IMR-90 (cell line): ENCODE data around the gene FAM83B. TPM values are rescaled to one million over a fixed set of nuclear protein-coding genes. Genes with fewer than 3 reads are reported as not detected.

ENCODE experiments used
- ATAC-seq: fragments of 200-7000 bp; cut with Tn5 transposase; 2 replicates; pipeline ENCODE4 v1.9.1; 2020; ENCODE audit warnings: low read depth, mild to moderate bottlenecking, moderate library complexity
- BruUV-seq: library from RNA; stranded (reverse); fragments of 400-500 nt; replicated peaks from 2 replicates; lab custom pipeline; 2021; lab: Mats Ljungman, UMichigan
- CTCF ChIA-PET: fragments of 300-600 bp; formaldehyde crosslinking; extraction: SDS; loops from one replicate; lab custom pipeline; 2021; ENCODE audit warnings: antibody characterized with exemption; lab: Yijun Ruan, JAX
- POLR2A ChIA-PET: fragments of 300-600 bp; sonication (Branson Sonifier 250); formaldehyde crosslinking; loops from one replicate; lab custom pipeline; 2022; ENCODE audit warnings: antibody characterized with exemption; ENCODE audit not compliant: unreplicated experiment; lab: Charles Lee
- DNase-seq: peaks from one replicate; pipeline ENCODE4 v3.0.0; 2013
- H2AFZ ChIP-seq: replicated peaks from 2 replicates; pipeline ENCODE3; 2013; ENCODE audit warnings: low read length, mild to moderate bottlenecking; ENCODE audit not compliant: poor library complexity
- H2AK5ac ChIP-seq: 2 replicates; pipeline ENCODE4 v1.6.1; 2013; ENCODE audit warnings: low read depth, low read length, inconsistent platforms
- H2AK9ac ChIP-seq: replicated peaks from 2 replicates; pipeline ENCODE3; 2013; ENCODE audit warnings: mild to moderate bottlenecking, low read depth, low read length, moderate library complexity; ENCODE audit not compliant: poor library complexity
- H2BK120ac ChIP-seq: 2 replicates; pipeline ENCODE4 v1.6.1; 2013; ENCODE audit warnings: low read depth, low read length, inconsistent platforms
- H2BK15ac ChIP-seq: 3 replicates; pipeline ENCODE4 v1.6.1; 2013; ENCODE audit warnings: low read depth, low read length, inconsistent platforms
- H2BK20ac ChIP-seq: 2 replicates; pipeline ENCODE4 v1.6.1; 2013; ENCODE audit warnings: low read depth, mild to moderate bottlenecking, inconsistent platforms, low read length, moderate library complexity
- H2BK5ac ChIP-seq: 2 replicates; pipeline ENCODE4 v1.6.1; 2013; ENCODE audit warnings: mild to moderate bottlenecking, low read depth, low read length, inconsistent platforms; ENCODE audit not compliant: poor library complexity, severe bottlenecking
- H3K14ac ChIP-seq: replicated peaks from 2 replicates; pipeline ENCODE4 v1.6.1; 2013; ENCODE audit warnings: low read depth, low read length, inconsistent platforms
- H3K18ac ChIP-seq: 2 replicates; pipeline ENCODE4 v1.6.1; 2013; ENCODE audit warnings: low read depth, low read length, control low read depth
- H3K23ac ChIP-seq: 2 replicates; pipeline ENCODE4 v1.6.1; 2013; ENCODE audit warnings: low read depth, low read length, inconsistent platforms
- H3K27ac ChIP-seq: 2 replicates; pipeline ENCODE4 v1.5.1; 2013; ENCODE audit warnings: mild to moderate bottlenecking, control low read depth, low read length; ENCODE audit not compliant: insufficient read depth
- H3K27me3 ChIP-seq: 2 replicates; pipeline ENCODE4 v1.6.1; 2013; ENCODE audit warnings: low read length; ENCODE audit not compliant: control insufficient read depth, insufficient read depth
- H3K36me3 ChIP-seq: 2 replicates; pipeline ENCODE4 v1.6.1; 2013; ENCODE audit warnings: low read length, mixed read lengths; ENCODE audit not compliant: control insufficient read depth, insufficient read depth
- H3K4ac ChIP-seq: 2 replicates; pipeline ENCODE4 v1.6.1; 2013; ENCODE audit warnings: low read depth, low read length, inconsistent platforms
- H3K4me1 ChIP-seq: 2 replicates; pipeline ENCODE4 v1.6.1; 2013; ENCODE audit warnings: low read length, mixed read lengths; ENCODE audit not compliant: control insufficient read depth, insufficient read depth
- H3K4me2 ChIP-seq: 2 replicates; pipeline ENCODE4 v1.6.1; 2013; ENCODE audit warnings: low read depth, mild to moderate bottlenecking, control low read depth, low read length, moderate library complexity
- H3K4me3 ChIP-seq: 2 replicates; pipeline ENCODE4 v1.5.1; 2013; ENCODE audit warnings: low read depth, mild to moderate bottlenecking, control low read depth, low read length, moderate library complexity; ENCODE audit not compliant: insufficient read depth
- H3K56ac ChIP-seq: 2 replicates; pipeline ENCODE4 v1.6.1; 2013; ENCODE audit warnings: low read length, inconsistent platforms; ENCODE audit not compliant: insufficient read depth; ENCODE audit errors: extremely low read depth
- H3K79me1 ChIP-seq, 2 experiments: 2 replicates each; pipeline ENCODE4 v1.6.1; 2013; ENCODE audit warnings: low read length in 2 of 2, inconsistent platforms in 1 of 2, low read depth in 1 of 2
- H3K9ac ChIP-seq: 2 replicates; pipeline ENCODE4 v1.6.1; 2013; ENCODE audit warnings: low read depth, low read length, control low read depth
- H3K9me1 ChIP-seq: 2 replicates; pipeline ENCODE4 v1.6.1; 2013; ENCODE audit warnings: low read length, inconsistent platforms; ENCODE audit not compliant: insufficient read depth
- H3K9me3 ChIP-seq: 2 replicates; pipeline ENCODE4 v1.6.1; 2013; ENCODE audit warnings: low read length; ENCODE audit not compliant: control insufficient read depth, insufficient read depth
- H4K20me1 ChIP-seq: 2 replicates; pipeline ENCODE4 v1.6.1; 2013; ENCODE audit warnings: low read length, inconsistent platforms; ENCODE audit not compliant: insufficient read depth
- H4K5ac ChIP-seq: 2 replicates; pipeline ENCODE4 v1.6.1; 2013; ENCODE audit warnings: mild to moderate bottlenecking, low read depth, low read length, control low read depth
- H4K8ac ChIP-seq, 2 experiments: 2 replicates each; pipeline ENCODE4 v1.6.1; 2013; ENCODE audit warnings: low read depth in 2 of 2, low read length in 2 of 2, control low read depth in 1 of 2, inconsistent platforms in 1 of 2
- H4K91ac ChIP-seq: 2 replicates; pipeline ENCODE4 v1.6.1; 2013; ENCODE audit warnings: low read depth, low read length, inconsistent platforms; ENCODE audit not compliant: insufficient read depth
- BHLHE40 ChIP-seq: fragments of 150-350 bp; IDR thresholded peaks from 2 replicates; pipeline ENCODE4 v1.6.1; 2016; ENCODE audit warnings: mild to moderate bottlenecking, low read depth, low read length
- FOS ChIP-seq: fragments of 150-350 bp; IDR thresholded peaks from 2 replicates; pipeline ENCODE4 v1.6.1; 2016; ENCODE audit warnings: low read depth, low read length
- MAFK ChIP-seq: IDR thresholded peaks from 2 replicates; pipeline ENCODE4 v1.6.1; 2012; ENCODE audit warnings: low read depth, low read length, improper control_type of control experiment
- MAZ ChIP-seq: IDR thresholded peaks from 2 replicates; pipeline ENCODE4 v1.6.1; 2012; ENCODE audit warnings: low read depth, mild to moderate bottlenecking, low read length, improper control_type of control experiment, moderate library complexity, borderline replicate concordance
- MXI1 ChIP-seq: IDR thresholded peaks from 2 replicates; pipeline ENCODE4 v1.6.1; 2012; ENCODE audit warnings: low read depth, mild to moderate bottlenecking, low read length, moderate library complexity, borderline replicate concordance
- NFE2L2 ChIP-seq: fragments of 150-350 bp; IDR thresholded peaks from 2 replicates; pipeline ENCODE4 v1.6.1; 2016; ENCODE audit warnings: low read depth, mild to moderate bottlenecking, low read length
- RAD21 ChIP-seq: IDR thresholded peaks from 2 replicates; pipeline ENCODE4 v1.6.1; 2012; ENCODE audit warnings: low read length, improper control_type of control experiment
- RFX5 ChIP-seq: IDR thresholded peaks from 2 replicates; pipeline ENCODE4 v1.8.0; 2012; ENCODE audit warnings: low read depth, mild to moderate bottlenecking, low read length, moderate library complexity
- WGBS, 2 experiments: methylation state at CpG; one replicate each; pipeline versions ENCODE4 v1.1.5 to v1.1.7; 2013; ENCODE audit warnings: missing lambda C conversion rate in 2 of 2; ENCODE audit not compliant: insufficient read length in 1 of 2; ENCODE audit errors: extremely low coverage in 2 of 2; 5-methylcytosine and 5-hydroxymethylcytosine counted together
- dilution Hi-C: fragments of 300-500 bp; cut with HindIII; formaldehyde crosslinking; loops from one replicate; pipeline ENCODE4 v1.14.3; 2018; ENCODE audit warnings: low sequenced_read_pairs; ENCODE audit not compliant: unreplicated experiment
- in situ Hi-C: fragments of 300-500 bp; cut with MboI; formaldehyde crosslinking; loops from 3 replicates; pipeline ENCODE4 v1.14.3; 2019; ENCODE audit warnings: low sequenced_read_pairs, inconsistent platforms, mixed read lengths
- intact Hi-C: fragments of 100-400 bp; cut with micrococcal nuclease; formaldehyde crosslinking; loops from 2 replicates; pipeline ENCODE4 v1.10.0; 2022
- polyA plus RNA-seq, 3 experiments: library from polyadenylated mRNA; depleted of rRNA; stranded (reverse); fragments of >200 nt; gene quantifications; 2 replicates each; pipeline ENCODE4 v1.2.3, GENCODE V29; 2012; ENCODE audit warnings: low replicate concordance in 1 of 3
- total RNA-seq: library from RNA; depleted of rRNA; stranded (reverse); fragments of >200 nt; gene quantifications from 2 replicates; pipeline ENCODE4 v1.2.3, GENCODE V29; 2012
- TF ChIP-seq, protein P1 (sequence below): conservative IDR thresholded peaks from 2 replicates; pipeline ENCODE4 v1.5.1; 2012; ENCODE audit warnings: mild to moderate bottlenecking, low read depth, low read length, improper control_type of control experiment

The FAM83B gene
- total and polyA plus RNA-seq, 2 of the 4 experiments (the other 2 are of a cell fraction), result 0.02 to 0.18 TPM

DNA sequence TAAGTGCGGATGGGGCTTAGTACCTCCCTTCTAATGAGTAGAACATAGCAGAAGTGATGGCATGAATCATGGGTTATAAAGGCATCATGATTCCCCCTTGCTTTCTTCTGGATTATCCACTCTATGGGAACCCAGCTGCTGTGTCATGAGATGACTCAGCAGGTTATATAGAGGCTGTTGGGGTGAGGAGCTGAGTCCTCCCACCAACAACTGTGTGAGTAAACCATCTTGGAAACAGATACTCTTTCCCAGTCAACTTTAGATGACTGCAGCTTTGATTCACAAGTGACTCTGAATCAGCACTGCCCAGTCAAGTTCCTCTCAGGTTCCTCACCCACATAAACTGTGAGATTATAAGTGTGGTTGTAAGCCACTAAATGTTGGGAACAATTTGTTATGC lies 46.3 kb downstream of the FAM83B start:
- CTCF ChIA-PET, result no interaction called here
- Histone ChIP-seq H3K27ac (no peak overlapping the region), H2AFZ (peak overlapping the region; percentile 61), H2BK120ac (peak overlapping the region; percentile 26; the same call in 1 of the 2 replicates), H3K56ac (no peak overlapping the region), H4K91ac (no peak overlapping the region), H3K27me3 (no peaks in the 10 kb centered on the region), H4K5ac (no peak overlapping the region), H3K9ac (no peak overlapping the region), H3K9me3 (no peaks in the 10 kb centered on the region), H3K36me3 (no peaks in the 10 kb centered on the region), H3K79me1 (no peaks in the 10 kb centered on the region), H2BK15ac (no peak overlapping the region), H3K4me2 (no peak overlapping the region), H4K20me1 (no peaks in the 10 kb centered on the region), H2AK9ac (no peak overlapping the region), H2AK5ac (no peak overlapping the region), H3K23ac (no peak overlapping the region), H3K9me1 (0 out of 2 replicates have a peak, but pooled peaks cover 2% of the 10 kb centered on the region), H2BK20ac (no peak overlapping the region), H2BK5ac (peak overlapping the region; percentile 6), H3K18ac (no peak overlapping the region), H4K8ac (no peak overlapping the region), H3K4ac (no peak overlapping the region), H3K4me3 (no peak overlapping the region), H3K4me1 (peaks cover 2% of the 10 kb centered on the region; the same call in 1 of the 2 replicates), H3K14ac (no peak overlapping the region)
- no TSS peak for BruUV-seq
- no CpG with 5 or more reads among the region's 1 CpG for WGBS, 2 experiments
- peak; percentile 82 for ATAC-seq
- TF ChIP-seq MAZ (no peak), RFX5 (no peak), MXI1 (no peak), FOS (peak; percentile 62; the same call in 1 of the 2 replicates), MAFK (peak; percentile 83), BHLHE40 (no peak), RAD21 (no peak), NFE2L2 (peak; percentile 95)
- TF ChIP-seq, protein P1, sequence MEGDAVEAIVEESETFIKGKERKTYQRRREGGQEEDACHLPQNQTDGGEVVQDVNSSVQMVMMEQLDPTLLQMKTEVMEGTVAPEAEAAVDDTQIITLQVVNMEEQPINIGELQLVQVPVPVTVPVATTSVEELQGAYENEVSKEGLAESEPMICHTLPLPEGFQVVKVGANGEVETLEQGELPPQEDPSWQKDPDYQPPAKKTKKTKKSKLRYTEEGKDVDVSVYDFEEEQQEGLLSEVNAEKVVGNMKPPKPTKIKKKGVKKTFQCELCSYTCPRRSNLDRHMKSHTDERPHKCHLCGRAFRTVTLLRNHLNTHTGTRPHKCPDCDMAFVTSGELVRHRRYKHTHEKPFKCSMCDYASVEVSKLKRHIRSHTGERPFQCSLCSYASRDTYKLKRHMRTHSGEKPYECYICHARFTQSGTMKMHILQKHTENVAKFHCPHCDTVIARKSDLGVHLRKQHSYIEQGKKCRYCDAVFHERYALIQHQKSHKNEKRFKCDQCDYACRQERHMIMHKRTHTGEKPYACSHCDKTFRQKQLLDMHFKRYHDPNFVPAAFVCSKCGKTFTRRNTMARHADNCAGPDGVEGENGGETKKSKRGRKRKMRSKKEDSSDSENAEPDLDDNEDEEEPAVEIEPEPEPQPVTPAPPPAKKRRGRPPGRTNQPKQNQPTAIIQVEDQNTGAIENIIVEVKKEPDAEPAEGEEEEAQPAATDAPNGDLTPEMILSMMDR, result no peak
- in situ Hi-C loops (no loop called here), dilution Hi-C loops (no loop called here), intact Hi-C loops (loop anchor here (10.0 kb wide), 1 partner anchor 152 kb away; no protein-coding TSS in a partner anchor)
- POLR2A ChIA-PET, result no interaction called here
- DNase-seq, result peak; percentile 96
